ENCODE results near the gene ROBO2. TPM values are rescaled to one million over a fixed set of nuclear protein-coding genes. Genes with fewer than 3 reads are reported as not detected.

Gene ROBO2
- polyA plus RNA-seq, 1 donor: 2.2 TPM

- DNase-seq (ENCODE audit: low read depth): no peak
These were observed 11.7 kb downstream of the ROBO2 start for GRCh38 chr3:77051591-77051990.

- DNase-seq (ENCODE audit: low read depth): no peak
These were observed 12.2 kb downstream of the ROBO2 start for GRCh38 chr3:77052051-77052501.

- DNase-seq (ENCODE audit: low read depth): no peak
These were observed 13.1 kb downstream of the ROBO2 start for GRCh38 chr3:77052733-77053670.

- DNase-seq (ENCODE audit: low read depth): no peak
These were observed 13.9 kb downstream of the ROBO2 start for GRCh38 chr3:77053795-77054194.

GRCh38 chr3:77055841-77056341 is 16.0 kb downstream of the ROBO2 start:
- no peak for DNase-seq (ENCODE audit: low read depth)

- DNase-seq (ENCODE audit: low read depth): no peak
These were observed 19.5 kb downstream of the ROBO2 start for GRCh38 chr3:77059354-77059753.

- DNase-seq (ENCODE audit: low read depth): no peak
These were observed 23.5 kb downstream of the ROBO2 start for GRCh38 chr3:77063423-77063822.

- no peak for DNase-seq (ENCODE audit: low read depth)
These were observed 25.9 kb downstream of the ROBO2 start for GRCh38 chr3:77065750-77066149.

GRCh38 chr3:77066829-77067228 is 26.9 kb downstream of the ROBO2 start:
- no peak for DNase-seq (ENCODE audit: low read depth)

- DNase-seq (ENCODE audit: low read depth): no peak
These were observed 28.9 kb downstream of the ROBO2 start for GRCh38 chr3:77068808-77069207.

GRCh38 chr3:77071364-77071763 is 31.5 kb downstream of the ROBO2 start:
- no peak for DNase-seq (ENCODE audit: low read depth)

GRCh38 chr3:77071809-77072208 is 31.9 kb downstream of the ROBO2 start:
- DNase-seq (ENCODE audit: low read depth): no peak

GRCh38 chr3:77072232-77072631 is 32.3 kb downstream of the ROBO2 start:
- no peak for DNase-seq (ENCODE audit: low read depth)

- no peak for DNase-seq (ENCODE audit: low read depth)
These were observed 38.4 kb downstream of the ROBO2 start for GRCh38 chr3:77078279-77078678.

GRCh38 chr3:77079988-77080610 is 40.2 kb downstream of the ROBO2 start:
- DNase-seq (ENCODE audit: low read depth): no peak

- no peak for DNase-seq (ENCODE audit: low read depth)
These were observed 41.4 kb downstream of the ROBO2 start for GRCh38 chr3:77081240-77081661.

GRCh38 chr3:77084511-77084910 is 44.6 kb downstream of the ROBO2 start:
- DNase-seq (ENCODE audit: low read depth): no peak

- DNase-seq (ENCODE audit: low read depth): no peak
These were observed 46.5 kb downstream of the ROBO2 start for GRCh38 chr3:77086408-77086807.

- DNase-seq (ENCODE audit: low read depth): no peak
These were observed 51.9 kb downstream of the ROBO2 start for GRCh38 chr3:77091809-77092208.

GRCh38 chr3:77093101-77093500 is 53.2 kb downstream of the ROBO2 start:
- DNase-seq (ENCODE audit: low read depth): no peak

GRCh38 chr3:77096145-77096544 is 56.2 kb downstream of the ROBO2 start:
- DNase-seq (ENCODE audit: low read depth): no peak

- no peak for DNase-seq (ENCODE audit: low read depth)
These were observed 57.3 kb downstream of the ROBO2 start for GRCh38 chr3:77096966-77097890.

Data from forelimb muscle (tissue), 1 donor.